GM12801 (cell line): ENCODE results near the gene SLC24A4.

Experiments used
- CTCF ChIP-seq: IDR thresholded peaks from one replicate; pipeline ENCODE4 v1.5.1; 2011; ENCODE audit warnings: control low read depth; ENCODE audit not compliant: insufficient read length; ENCODE audit errors: extremely low read depth

The SLC24A4 gene

DNA sequence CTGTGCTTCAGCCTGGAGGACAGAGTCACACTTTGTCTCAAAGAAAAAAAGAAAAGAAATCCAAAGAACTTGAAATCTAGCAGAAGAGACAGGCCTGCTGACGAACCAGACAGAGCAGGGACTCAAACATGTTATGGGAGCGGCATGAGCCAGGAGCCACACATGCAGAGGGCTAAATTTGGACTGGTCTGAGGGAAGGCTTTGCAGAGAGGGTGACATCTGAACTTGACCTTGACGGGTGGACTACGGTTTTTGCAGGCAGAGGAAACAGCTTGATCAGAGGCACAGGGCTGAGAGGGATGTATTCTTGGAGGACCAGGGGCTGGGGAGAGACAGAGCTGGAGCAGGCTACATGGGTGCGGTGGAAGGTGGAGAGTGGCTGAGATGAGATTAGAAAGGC is 20.5 kb upstream of the SLC24A4 start:
- no peak for TF ChIP-seq CTCF

- no peak for TF ChIP-seq CTCF
These were observed 14.2 kb upstream of the SLC24A4 start for GRCh38 chr14:92308716-92309115.

DNA sequence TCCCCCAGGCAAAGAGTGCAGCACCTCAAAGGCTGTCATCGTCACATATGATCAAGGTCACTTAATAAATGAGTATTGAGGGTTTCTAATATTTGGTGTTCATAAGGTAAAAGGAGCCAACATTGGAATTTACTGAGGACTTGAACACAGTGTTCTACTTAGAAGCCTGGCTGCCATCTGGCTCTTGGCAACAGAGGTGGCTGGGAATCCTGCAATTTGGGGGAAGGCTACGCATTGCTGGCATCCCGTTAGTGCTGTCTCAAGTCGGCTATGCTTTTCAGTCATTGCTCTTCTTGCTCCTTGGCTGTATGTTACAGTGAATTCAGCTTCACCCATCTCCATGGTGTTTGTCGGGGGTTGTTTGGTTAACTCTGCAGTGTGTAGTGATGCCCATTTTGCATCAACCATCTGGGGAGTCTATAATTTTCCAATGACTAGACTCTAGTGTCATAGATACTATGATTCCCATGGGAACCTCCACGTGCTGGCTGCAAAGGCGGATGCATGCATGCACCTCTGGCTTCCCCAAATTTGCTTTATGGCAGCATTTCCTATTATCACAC is 12.9 kb upstream of the SLC24A4 start:
- TF ChIP-seq CTCF: no peak

GRCh38 chr14:92310776-92311375 is 12.1 kb upstream of the SLC24A4 start:
- no peak for TF ChIP-seq CTCF

DNA sequence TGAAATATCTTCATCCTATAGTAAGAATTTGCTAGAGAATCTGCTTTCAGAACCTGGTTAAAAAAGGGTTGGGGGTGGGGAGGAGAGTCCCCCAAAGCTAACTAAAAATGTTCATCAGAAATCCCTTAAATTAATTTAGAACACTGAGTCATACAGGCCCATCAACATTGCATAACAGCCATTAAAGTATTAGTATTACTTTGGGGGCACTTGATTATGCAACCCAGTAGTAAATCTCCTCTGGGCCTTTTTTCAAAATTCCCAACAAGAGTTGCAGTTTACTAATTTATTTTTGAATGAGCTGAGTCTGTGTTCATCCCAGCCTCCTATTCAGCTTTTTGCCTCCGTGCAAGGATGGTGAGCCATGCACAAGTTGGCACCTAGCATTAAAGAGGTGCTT is 8.8 kb upstream of the SLC24A4 start:
- TF ChIP-seq CTCF: no peak

GRCh38 chr14:92315050-92315805 is 7.7 kb upstream of the SLC24A4 start:
- no peak for TF ChIP-seq CTCF

GRCh38 chr14:92316176-92316575 is 6.8 kb upstream of the SLC24A4 start:
- no peak for TF ChIP-seq CTCF
